Measurements from ENCODE around the gene RAB24.
A peak's percentile ranks its signal among the peaks of the same experiment; 100 is the strongest.
"Not testable (repeated sequence)": the region's sequence is repeated elsewhere in the genome, so short reads cannot be mapped to it uniquely, and the experiment has no call there.

The RAB24 gene

DNA sequence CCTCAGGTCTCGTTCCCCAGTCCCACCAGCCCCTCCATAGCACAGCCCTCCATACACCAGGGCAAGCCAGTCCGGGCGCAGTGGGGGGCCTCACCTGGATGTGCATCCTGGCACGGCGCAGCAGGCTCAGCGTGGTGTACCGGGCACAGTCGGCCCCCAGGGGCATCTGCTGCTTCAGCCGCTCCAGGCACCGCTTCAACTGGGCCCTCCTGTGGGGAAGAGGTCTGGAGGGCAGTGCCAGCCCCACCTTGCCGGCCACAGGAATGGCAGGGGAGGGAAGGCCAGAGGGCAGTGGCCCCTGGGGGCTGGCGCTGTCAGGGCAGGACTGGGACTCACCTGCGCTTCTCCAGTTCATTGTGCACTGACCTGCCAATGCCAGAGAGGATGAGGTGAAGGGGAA lies 6.8 kb upstream of the RAB24 start:
- Histone ChIP-seq H3K4me3 (no peak overlapping the region), H3K27ac (no peak overlapping the region)
- no peak for DNase-seq (ENCODE audit: low spot score)
- TF ChIP-seq, protein P1, sequence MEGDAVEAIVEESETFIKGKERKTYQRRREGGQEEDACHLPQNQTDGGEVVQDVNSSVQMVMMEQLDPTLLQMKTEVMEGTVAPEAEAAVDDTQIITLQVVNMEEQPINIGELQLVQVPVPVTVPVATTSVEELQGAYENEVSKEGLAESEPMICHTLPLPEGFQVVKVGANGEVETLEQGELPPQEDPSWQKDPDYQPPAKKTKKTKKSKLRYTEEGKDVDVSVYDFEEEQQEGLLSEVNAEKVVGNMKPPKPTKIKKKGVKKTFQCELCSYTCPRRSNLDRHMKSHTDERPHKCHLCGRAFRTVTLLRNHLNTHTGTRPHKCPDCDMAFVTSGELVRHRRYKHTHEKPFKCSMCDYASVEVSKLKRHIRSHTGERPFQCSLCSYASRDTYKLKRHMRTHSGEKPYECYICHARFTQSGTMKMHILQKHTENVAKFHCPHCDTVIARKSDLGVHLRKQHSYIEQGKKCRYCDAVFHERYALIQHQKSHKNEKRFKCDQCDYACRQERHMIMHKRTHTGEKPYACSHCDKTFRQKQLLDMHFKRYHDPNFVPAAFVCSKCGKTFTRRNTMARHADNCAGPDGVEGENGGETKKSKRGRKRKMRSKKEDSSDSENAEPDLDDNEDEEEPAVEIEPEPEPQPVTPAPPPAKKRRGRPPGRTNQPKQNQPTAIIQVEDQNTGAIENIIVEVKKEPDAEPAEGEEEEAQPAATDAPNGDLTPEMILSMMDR (IDR thresholded peaks at IDR 0.05), result no peak

- H3K27ac ChIP-seq, result no peak overlapping the region
- H3K4me3 ChIP-seq, result no peak overlapping the region
- DNase-seq (ENCODE audit: low spot score), result no peak
Measured at GRCh38 chr5:177309351-177310191, 6.1 kb upstream of the RAB24 start.

DNA sequence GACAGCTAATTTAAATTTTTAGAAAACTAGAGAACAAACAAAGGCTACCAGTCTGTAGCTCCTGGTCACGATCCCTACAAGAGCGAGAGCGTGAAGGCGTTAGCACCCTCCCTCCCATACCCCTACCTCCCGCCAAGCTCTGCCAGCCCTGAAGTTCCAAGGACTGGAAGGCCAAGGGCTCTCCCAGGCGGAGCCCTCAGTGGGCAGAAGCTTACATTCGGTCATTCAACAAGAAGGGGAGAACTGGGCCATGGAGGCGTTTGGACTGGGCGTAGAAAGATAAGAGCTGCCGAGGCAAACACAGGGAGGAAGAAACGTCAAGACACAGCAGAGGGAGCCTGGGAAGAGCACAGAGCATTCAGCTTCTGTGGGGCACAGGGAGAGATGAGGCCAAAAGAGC lies 5.2 kb upstream of the RAB24 start:
- Histone ChIP-seq H3K27ac (no peak overlapping the region), H3K4me3 (no peak overlapping the region)
- DNase-seq (ENCODE audit: low spot score), result no peak
- TF ChIP-seq, protein P1 (IDR thresholded peaks at IDR 0.05), result no peak

More at GRCh38 chr5:177309351-177310191, 6.1 kb upstream of the RAB24 start:
- TF ChIP-seq, protein P1 (IDR thresholded peaks at IDR 0.05), result peak; percentile 47

GRCh38 chr5:177307544-177308363 lies 4.2 kb upstream of the RAB24 start:
- H3K4me3 ChIP-seq, result no peak overlapping the region
- TF ChIP-seq, protein P1 (IDR thresholded peaks at IDR 0.05), result no peak
- no peak for DNase-seq (ENCODE audit: low spot score)
- H3K27ac ChIP-seq, result no peak overlapping the region

- DNase-seq (ENCODE audit: low spot score), result no peak
- TF ChIP-seq, protein P1 (IDR thresholded peaks at IDR 0.05), result no peak
- Histone ChIP-seq H3K27ac (no peak overlapping the region), H3K4me3 (no peak overlapping the region)
Measured at GRCh38 chr5:177306674-177307543, 3.4 kb upstream of the RAB24 start.

- not testable (repeated sequence) for DNase-seq (ENCODE audit: low spot score); H3K4me3 ChIP-seq; H3K27ac ChIP-seq
Measured at GRCh38 chr5:177306103-177306640, 2.7 kb upstream of the RAB24 start.

Measured in coronary artery (tissue), 2 donors.